Right cardiac atrium (tissue), 5 donors: ENCODE data around the gene CDH20. TPM values are rescaled to one million over a fixed set of nuclear protein-coding genes. Genes with fewer than 3 reads are reported as not detected.

Experiments
- ATAC-seq, 2 donors: fragments of 200-7000 bp; cut with Tn5 transposase; one replicate each; pipeline versions ENCODE4 v1.8.0 to v1.9.1; 2020; ENCODE audit warnings: moderate library complexity in 2 of 2, mild to moderate bottlenecking in 1 of 2
- DNase-seq, 3 donors: peaks; one replicate each; pipeline ENCODE4 v3.0.0-alpha.2; 2020
- H3K27ac ChIP-seq: one replicate; pipeline ENCODE4 v1.5.1; 2013; ENCODE audit warnings: mild to moderate bottlenecking, low read length, control low read depth, moderate library complexity
- H3K27me3 ChIP-seq: one replicate; pipeline ENCODE4 v1.6.1; 2013; ENCODE audit not compliant: control insufficient read depth, insufficient read depth
- H3K4me1 ChIP-seq: one replicate; pipeline ENCODE4 v1.6.1; 2013; ENCODE audit warnings: low read length; ENCODE audit not compliant: control insufficient read depth, insufficient read depth
- H3K4me3 ChIP-seq: one replicate; pipeline ENCODE4 v1.5.1; 2013; ENCODE audit warnings: low read length, control low read depth
- H3K9me3 ChIP-seq: one replicate; pipeline ENCODE4 v1.6.1; 2013; ENCODE audit warnings: low read length; ENCODE audit not compliant: control insufficient read depth
- WGBS: extraction: QIAGEN DNeasy Blood & Tissue Kit; methylation state at CpG from one replicate; pipeline ENCODE4 v1.1.7; 2013; 5-methylcytosine and 5-hydroxymethylcytosine counted together
- intact Hi-C, 4 donors: fragments of 100-400 bp; cut with DNase I; formaldehyde crosslinking; loops; one replicate each; pipeline versions ENCODE4 v1.11.0 to v1.14.0; 2022 to 2023
- polyA plus RNA-seq: library from polyadenylated mRNA; stranded (reverse); fragments of 200-250 nt; gene quantifications from one replicate; pipeline ENCODE4 v1.2.3, GENCODE V29; 2013
- total RNA-seq, 4 donors: library from RNA; stranded (reverse); fragmentation: NEBNext Ultra II Directional; extraction: Animal tissue kit (Norgen Biotek cat#: 25700); gene quantifications; one replicate each; pipeline ENCODE4 v1.2.1, GENCODE V29; 2021
- donor health status: healthy with polysubstance abuse.
- donor health status: DM: no; HTN: yes; CAD: no.
- donor health status: DM: no; HTN: no; CAD: no.
- donor health status: DM: no; HTN: yes; CAD: no; lungs with severe emphysema.
- donor health status: DM: yes; HTN: yes; CAD: no.

The CDH20 gene
- total and polyA plus RNA-seq, 5 donors, result 0.05 to 0.23 (median 0.11) TPM; not detected in 2

DNA sequence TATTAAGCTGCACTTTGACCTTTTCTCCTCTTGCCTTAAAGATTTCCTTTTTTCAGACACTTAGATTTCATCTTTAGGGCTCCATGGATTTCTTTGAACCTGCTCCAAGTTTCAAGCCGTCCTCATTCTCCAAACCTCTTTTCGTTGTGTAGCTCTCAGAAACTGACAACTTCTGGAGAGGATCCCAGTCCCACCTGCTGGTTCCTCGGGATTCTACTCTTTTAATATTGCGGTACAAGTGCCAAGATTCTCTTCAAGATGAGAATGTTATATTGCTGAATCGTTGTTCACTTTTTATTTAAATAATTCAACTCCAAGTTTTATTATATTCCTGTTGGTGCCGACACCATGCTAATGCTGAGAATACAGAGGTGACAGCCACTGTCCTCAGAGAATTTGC is 141.1 kb downstream of the CDH20 start:
- Histone ChIP-seq H3K27ac (no peak overlapping the region), H3K27me3 (no peaks in the 10 kb centered on the region), H3K9me3 (no peaks in the 10 kb centered on the region), H3K4me3 (no peak overlapping the region), H3K4me1 (peaks cover 5% of the 10 kb centered on the region)
- ATAC-seq (no peak), DNase-seq (no peak)
- intact Hi-C loops, result no loop called here
- WGBS, result 73% methylated on average over 6 of the region's 6 CpGs

DNA sequence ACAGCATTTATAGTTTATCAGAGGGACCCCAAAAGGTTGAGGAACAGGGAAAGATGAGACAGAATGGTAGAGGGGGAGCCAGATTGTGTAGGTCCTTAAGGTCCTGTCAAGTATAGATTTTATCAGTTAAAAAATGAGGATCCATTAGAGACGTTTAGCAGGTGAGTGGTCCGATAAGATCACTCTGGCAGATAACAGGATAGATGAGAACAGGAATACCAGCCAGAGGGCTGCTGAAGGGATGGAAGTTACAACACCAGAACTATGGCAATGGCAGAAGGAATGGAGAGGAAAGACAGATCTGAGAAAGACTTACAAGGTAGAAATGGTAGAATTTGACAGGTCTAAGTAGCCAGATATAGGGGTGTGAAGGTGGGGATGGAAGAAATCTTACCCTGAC is 141.7 kb downstream of the CDH20 start:
- no peak for DNase-seq
- intact Hi-C loops, result no loop called here
- H3K4me3 ChIP-seq, result no peak overlapping the region

DNA sequence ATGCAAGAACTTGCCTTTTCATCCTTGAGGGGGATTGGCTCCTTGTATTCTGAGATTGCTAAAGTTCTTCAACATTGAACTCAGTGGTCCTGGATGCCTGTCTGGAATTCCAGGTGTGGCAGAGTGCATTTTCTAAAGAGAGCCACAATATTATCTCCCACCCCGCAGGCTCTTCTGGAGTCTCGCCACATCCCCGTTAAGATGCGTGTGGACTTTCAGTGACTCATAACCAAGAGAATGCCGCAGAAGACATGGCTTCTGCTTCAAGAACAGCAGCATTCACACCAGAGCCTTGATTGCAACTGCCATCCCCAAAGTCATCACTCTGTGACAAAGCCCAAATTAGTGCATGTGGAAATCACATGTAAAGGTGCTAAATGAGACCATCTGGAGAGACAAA is 142.7 kb downstream of the CDH20 start:
- no peaks in the 10 kb centered on the region for H3K9me3 ChIP-seq
- H3K4me1 ChIP-seq, result peaks cover 5% of the 10 kb centered on the region
- no peaks in the 10 kb centered on the region for H3K27me3 ChIP-seq
- 81% methylated on average over 5 of the region's 5 CpGs for WGBS
- intact Hi-C loops, result no loop called here
- no peak overlapping the region for H3K27ac ChIP-seq
- H3K4me3 ChIP-seq, result no peak overlapping the region
- DNase-seq (no peak), ATAC-seq (no peak)

More for the DNA sequence above, 141.7 kb downstream of the CDH20 start:
- 69% methylated on average over 2 of the region's 2 CpGs for WGBS
- Histone ChIP-seq H3K27ac (no peak overlapping the region), H3K27me3 (no peaks in the 10 kb centered on the region), H3K4me1 (peaks cover 5% of the 10 kb centered on the region), H3K9me3 (no peaks in the 10 kb centered on the region)
- no peak for ATAC-seq

DNA sequence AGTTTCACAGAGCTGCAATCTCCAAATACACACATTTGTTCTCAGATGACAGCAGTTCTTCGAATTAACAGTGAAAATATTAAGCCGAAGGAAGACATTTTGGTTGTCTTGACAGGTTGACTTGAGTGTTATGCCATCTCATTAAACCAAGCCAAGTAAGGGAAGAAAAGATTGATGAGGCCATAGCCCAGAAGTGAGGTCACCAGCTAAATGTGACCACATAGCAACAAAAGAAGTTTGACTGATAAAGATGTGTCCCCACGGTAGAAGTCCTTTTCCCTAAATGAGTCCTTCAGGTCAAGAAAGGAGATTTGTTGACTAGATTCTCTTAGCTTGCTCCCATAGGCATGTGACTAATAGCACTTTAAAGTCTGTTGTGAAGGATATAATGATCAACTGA is 156.1 kb downstream of the CDH20 start:
- no peak overlapping the region for H3K27ac ChIP-seq
- no peaks in the 10 kb centered on the region for H3K9me3 ChIP-seq
- DNase-seq (no peak), ATAC-seq (no peak)
- intact Hi-C loops, result no loop called here
- H3K27me3 ChIP-seq, result no peaks in the 10 kb centered on the region
- H3K4me3 ChIP-seq, result no peak overlapping the region
- 62% methylated on average over 3 of the region's 3 CpGs for WGBS
- no peaks in the 10 kb centered on the region for H3K4me1 ChIP-seq

DNA sequence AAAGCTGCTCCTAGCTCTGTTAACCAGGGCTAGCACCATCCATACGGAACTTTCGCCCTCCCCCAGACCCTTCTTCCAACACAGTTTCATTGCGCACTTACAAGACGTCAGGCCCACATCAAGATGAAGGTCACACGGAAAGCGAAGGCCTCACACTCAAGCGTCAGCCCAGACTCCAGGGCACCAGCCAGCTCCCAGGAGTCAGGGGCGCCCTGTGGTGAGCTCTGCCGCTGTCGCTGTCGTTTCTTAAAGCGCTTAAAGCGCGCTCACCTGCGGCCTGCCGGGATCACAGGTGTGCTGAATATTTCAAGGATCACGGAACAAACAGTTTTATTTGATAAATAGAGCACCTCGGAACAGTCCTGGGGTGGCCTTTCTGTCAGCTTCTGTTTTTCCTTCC is 163.1 kb downstream of the CDH20 start:
- Histone ChIP-seq H3K27me3 (no peaks in the 10 kb centered on the region), H3K4me1 (no peaks in the 10 kb centered on the region), H3K9me3 (no peaks in the 10 kb centered on the region), H3K27ac (no peak overlapping the region), H3K4me3 (no peak overlapping the region)
- WGBS, result 74% methylated on average over 18 of the region's 18 CpGs
- DNase-seq (no peak), ATAC-seq (no peak)
- intact Hi-C loops, result loop anchor here in 1 of 4 donors (10.0 kb wide), 1 partner anchor 262 kb away; no protein-coding TSS in a partner anchor

DNA sequence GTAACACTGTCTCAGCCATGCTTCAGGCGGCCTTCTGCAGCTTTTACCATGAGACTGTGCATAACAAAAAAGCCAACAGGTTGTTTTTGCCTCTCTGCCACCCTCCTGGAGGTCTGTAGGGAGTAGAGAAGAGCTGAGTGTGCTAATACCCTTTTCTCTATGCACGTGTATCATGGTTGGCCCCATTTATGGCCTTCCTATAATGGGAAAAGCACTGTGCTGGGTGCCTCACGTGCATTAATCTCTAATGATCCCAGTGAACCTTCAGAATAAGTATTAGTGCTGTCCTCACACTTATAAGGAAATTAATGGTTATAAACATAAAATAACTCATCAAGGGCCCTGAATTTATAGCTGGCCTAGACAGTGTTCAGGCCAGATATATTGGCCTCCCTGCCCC is 164.2 kb downstream of the CDH20 start:
- H3K4me3 ChIP-seq, result no peak overlapping the region

DNA sequence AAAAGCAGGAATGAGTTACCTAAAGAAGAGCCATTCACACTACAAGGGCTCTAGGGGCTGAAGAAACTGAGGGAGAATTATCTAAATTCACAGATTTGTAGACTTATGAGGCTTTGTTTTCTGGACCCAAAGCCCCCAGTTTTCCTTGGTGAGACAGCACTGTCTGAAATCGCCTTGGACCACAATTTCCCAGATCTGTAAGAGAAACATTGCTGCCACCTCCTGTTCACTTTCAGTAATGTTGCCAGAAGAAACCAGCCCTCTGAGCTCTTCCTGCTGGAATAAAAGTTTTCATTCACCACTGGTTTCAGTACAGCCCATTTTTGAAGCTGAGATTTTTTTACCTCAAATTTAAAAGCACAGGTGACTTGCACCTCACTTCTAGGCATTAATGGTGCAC is 169.2 kb downstream of the CDH20 start:
- no peak for DNase-seq
- 6% methylated on average over 1 of the region's 1 CpG for WGBS

More for the DNA sequence above, 164.2 kb downstream of the CDH20 start:
- intact Hi-C loops, result loop anchor here in 1 of 4 donors (10.0 kb wide), 1 partner anchor 263 kb away; no protein-coding TSS in a partner anchor
- DNase-seq (no peak), ATAC-seq (no peak)
- 83% methylated on average over 3 of the region's 3 CpGs for WGBS
- Histone ChIP-seq H3K4me1 (no peaks in the 10 kb centered on the region), H3K27me3 (no peaks in the 10 kb centered on the region), H3K27ac (no peak overlapping the region), H3K9me3 (no peaks in the 10 kb centered on the region)

DNA sequence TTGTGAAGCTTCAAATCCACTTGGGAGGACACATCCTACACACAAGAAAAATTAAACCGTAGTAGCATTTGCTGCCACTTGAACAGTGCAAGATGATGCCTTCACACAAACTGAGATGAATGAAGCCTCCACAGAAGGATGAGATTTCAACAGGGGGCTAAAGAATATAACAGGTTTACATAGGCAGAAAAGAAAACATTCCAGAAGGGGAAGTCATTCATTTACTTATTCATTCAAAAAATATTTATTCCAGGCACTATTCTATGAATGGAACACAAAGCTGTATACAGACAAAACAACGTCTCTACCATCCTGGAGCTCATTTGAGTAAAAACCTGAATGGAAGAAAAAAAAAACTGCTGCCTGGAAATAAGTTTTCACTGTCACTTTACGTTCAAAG is 170.5 kb downstream of the CDH20 start:
- intact Hi-C loops, result loop anchor here in 3 of 4 donors (5.0 to 10.0 kb wide), 6 partner anchors 181 to 829 kb away; no protein-coding TSS in a partner anchor
- ATAC-seq (no peak), DNase-seq (no peak)
- WGBS, result 47% methylated on average over 3 of the region's 3 CpGs
- Histone ChIP-seq H3K4me1 (no peaks in the 10 kb centered on the region), H3K27me3 (no peaks in the 10 kb centered on the region), H3K9me3 (no peaks in the 10 kb centered on the region), H3K4me3 (no peak overlapping the region), H3K27ac (no peak overlapping the region)

More for the DNA sequence above, 169.2 kb downstream of the CDH20 start:
- no peaks in the 10 kb centered on the region for H3K27me3 ChIP-seq
- peak in 1 of 2 donors; percentile 74 for ATAC-seq
- no peak overlapping the region for H3K4me3 ChIP-seq
- intact Hi-C loops, result loop anchor here in 3 of 4 donors (5.0 to 10.0 kb wide), 6 partner anchors 180 to 828 kb away; no protein-coding TSS in a partner anchor
- no peak overlapping the region for H3K27ac ChIP-seq
- no peaks in the 10 kb centered on the region for H3K4me1 ChIP-seq
- H3K9me3 ChIP-seq, result no peaks in the 10 kb centered on the region

DNA sequence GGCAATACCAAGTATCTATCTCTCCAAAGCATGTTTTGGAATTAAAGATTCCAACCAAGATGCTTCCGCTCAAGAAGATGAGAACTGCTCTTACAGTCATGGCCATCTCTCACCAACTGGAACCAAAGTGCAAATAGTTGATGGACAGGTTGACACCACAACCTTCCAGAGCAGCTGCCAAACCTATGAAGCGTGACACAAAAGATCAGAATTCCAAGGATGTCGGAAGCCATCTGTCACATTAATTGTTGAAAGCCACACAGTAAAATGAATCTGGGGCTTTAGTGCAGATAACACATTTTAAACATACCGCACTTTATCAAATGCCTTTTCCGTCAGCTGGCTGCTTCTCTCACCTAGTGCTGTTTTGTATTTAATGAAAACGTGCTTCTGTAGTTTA is 195.7 kb downstream of the CDH20 start:
- 58% methylated on average over 6 of the region's 6 CpGs for WGBS
- no peak overlapping the region for H3K27ac ChIP-seq
- ATAC-seq, result no peak
- intact Hi-C loops, result no loop called here
- no peak overlapping the region for H3K4me3 ChIP-seq
- DNase-seq, result no peak
- H3K4me1 ChIP-seq, result no peaks in the 10 kb centered on the region
- H3K27me3 ChIP-seq, result no peaks in the 10 kb centered on the region
- no peaks in the 10 kb centered on the region for H3K9me3 ChIP-seq

DNA sequence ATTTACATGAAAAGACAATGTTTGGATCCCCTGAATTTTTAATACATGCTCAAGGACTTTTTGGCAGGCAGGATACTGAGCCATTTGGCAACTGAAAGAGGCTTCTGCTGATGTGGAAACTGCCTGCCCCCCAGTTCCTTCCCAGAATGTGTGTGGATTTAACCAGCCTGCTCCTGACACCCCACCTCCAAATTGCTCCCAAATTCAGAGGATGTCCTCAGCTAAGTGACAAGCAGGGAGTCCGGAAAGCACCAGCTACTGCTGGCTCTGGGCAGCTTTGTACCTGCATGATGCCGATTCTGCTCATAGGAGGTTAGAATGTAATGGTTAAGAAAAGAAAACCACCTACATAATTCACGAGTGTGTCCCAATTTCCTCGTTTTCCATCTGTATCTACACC is 197.5 kb downstream of the CDH20 start:
- DNase-seq, result no peak
- H3K4me1 ChIP-seq, result no peaks in the 10 kb centered on the region
- H3K9me3 ChIP-seq, result no peaks in the 10 kb centered on the region
- intact Hi-C loops, result no loop called here
- ATAC-seq, result no peak
- H3K27me3 ChIP-seq, result no peaks in the 10 kb centered on the region
- H3K27ac ChIP-seq, result no peak overlapping the region
- no peak overlapping the region for H3K4me3 ChIP-seq
- WGBS, result 77% methylated on average over 4 of the region's 4 CpGs

DNA sequence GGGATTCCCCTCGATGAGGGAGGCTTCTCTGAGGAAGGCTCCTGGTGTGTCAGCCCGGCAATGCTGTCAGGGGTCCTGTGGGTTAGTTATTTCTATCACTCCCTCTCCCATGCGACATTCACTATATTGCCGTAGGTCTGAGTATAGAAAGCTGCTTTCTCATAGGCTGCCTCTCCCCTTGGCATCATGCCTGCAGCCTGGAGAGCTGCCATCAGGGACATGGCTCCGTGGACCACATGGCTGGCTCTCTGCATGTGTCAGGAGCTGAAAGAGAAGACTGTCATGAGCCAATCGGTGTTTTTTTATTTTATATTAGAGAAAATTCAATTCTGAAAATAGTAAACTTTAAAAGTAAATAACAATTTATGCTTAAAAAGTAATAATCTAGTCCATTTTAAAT is 198.0 kb downstream of the CDH20 start:
- peak in 2 of 3 donors; percentile 65 to 68 for DNase-seq
- Histone ChIP-seq H3K4me1 (no peaks in the 10 kb centered on the region), H3K27me3 (no peaks in the 10 kb centered on the region), H3K4me3 (no peak overlapping the region), H3K27ac (no peak overlapping the region), H3K9me3 (no peaks in the 10 kb centered on the region)
- intact Hi-C loops, result no loop called here
- 42% methylated on average over 6 of the region's 6 CpGs for WGBS
- ATAC-seq, result no peak

DNA sequence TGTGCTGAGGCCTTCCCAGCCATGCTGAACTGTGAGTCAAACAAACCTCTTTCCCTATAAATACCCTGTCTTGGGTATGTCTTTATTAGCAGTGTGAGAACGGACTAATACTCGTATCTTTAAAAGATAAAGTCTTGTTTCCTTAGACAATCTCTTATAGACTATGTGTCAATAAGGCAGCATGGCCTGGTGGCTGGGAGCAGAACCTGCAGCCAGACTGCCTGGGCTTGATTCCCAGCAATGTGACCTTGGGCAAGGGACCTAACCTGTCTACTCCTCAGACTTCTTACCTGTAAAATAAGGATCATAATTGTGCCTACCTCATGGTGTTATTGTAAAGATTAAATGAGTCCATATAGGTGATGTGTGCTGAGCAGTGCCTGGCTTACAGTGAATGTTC is 198.7 kb downstream of the CDH20 start:
- Histone ChIP-seq H3K4me1 (no peaks in the 10 kb centered on the region), H3K27me3 (no peaks in the 10 kb centered on the region), H3K4me3 (no peak overlapping the region), H3K9me3 (no peaks in the 10 kb centered on the region), H3K27ac (no peak overlapping the region)
- 61% methylated on average over 2 of the region's 2 CpGs for WGBS
- intact Hi-C loops, result no loop called here
- DNase-seq (no peak), ATAC-seq (no peak)
